Left ventricle myocardium inferior (tissue), 1 donor: Measurements from ENCODE around the gene IFI27L2. TPM values are rescaled to one million over a fixed set of nuclear protein-coding genes. Genes with fewer than 3 reads are reported as not detected.

Experiments
- DNase-seq: peaks from one replicate; pipeline ENCODE4 v3.0.0-alpha.2; 2020
- H3K27ac ChIP-seq: fragments of 200-600 bp; replicated peaks from 2 replicates; pipeline ENCODE4 v1.8.0; 2021
- H3K27me3 ChIP-seq: fragments of 200-600 bp; 2 replicates; pipeline ENCODE4 v1.8.0; 2021; ENCODE audit warnings: low read depth
- H3K36me3 ChIP-seq: fragments of 200-600 bp; 2 replicates; pipeline ENCODE4 v1.8.0; 2021
- H3K4me1 ChIP-seq: fragments of 200-600 bp; 2 replicates; pipeline ENCODE4 v1.8.0; 2021
- H3K4me3 ChIP-seq: fragments of 200-600 bp; 2 replicates; pipeline ENCODE4 v1.8.0; 2021; ENCODE audit warnings: mild to moderate bottlenecking, moderate library complexity
- H3K9me3 ChIP-seq: fragments of 200-600 bp; replicated peaks from 2 replicates; pipeline ENCODE4 v1.8.0; 2021
- intact Hi-C: fragments of 100-400 bp; cut with micrococcal nuclease; formaldehyde crosslinking; loops from one replicate; pipeline ENCODE4 v1.11.0; 2022
- total RNA-seq: library from RNA; stranded (reverse); fragmentation: NEBNext Ultra II Directional; extraction: Animal tissue kit (Norgen Biotek cat#: 25700); gene quantifications from one replicate; pipeline ENCODE4 v1.2.1, GENCODE V29; 2021
- TF ChIP-seq, protein P1 (sequence below): fragments of 200-600 bp; IDR thresholded peaks from 2 replicates; pipeline ENCODE4 v1.8.0; 2021; ENCODE audit warnings: antibody characterized with exemption, mild to moderate bottlenecking, borderline replicate concordance
- donor health status: DM: no; HTN: yes; CAD: no; lungs with severe emphysema.

The IFI27L2 gene
- total RNA-seq, 1 donor from 2014 or later, result 56.6 TPM

DNA sequence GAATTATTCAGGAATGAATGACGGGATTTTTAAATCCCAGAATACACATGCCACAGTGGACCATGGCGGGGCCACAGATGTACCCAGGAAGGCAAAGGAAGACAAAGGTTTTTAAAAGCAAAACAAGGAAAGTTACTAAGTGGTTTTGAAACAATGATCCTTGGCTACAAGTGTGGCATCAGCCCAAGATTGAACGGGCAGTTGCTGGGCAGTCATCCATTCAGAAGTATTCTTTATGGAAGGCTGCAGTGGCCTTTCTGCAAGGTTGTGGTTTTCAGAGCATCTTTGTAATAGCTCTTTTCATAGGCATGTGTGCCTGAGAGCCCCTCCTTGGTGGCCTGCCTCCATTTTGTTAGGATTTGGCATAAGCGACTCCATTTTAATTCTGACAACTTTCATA lies 32.3 kb downstream of the IFI27L2 start:
- no peak overlapping the region for H3K4me3 ChIP-seq
- no peak overlapping the region for H3K27ac ChIP-seq
- TF ChIP-seq, protein P1, sequence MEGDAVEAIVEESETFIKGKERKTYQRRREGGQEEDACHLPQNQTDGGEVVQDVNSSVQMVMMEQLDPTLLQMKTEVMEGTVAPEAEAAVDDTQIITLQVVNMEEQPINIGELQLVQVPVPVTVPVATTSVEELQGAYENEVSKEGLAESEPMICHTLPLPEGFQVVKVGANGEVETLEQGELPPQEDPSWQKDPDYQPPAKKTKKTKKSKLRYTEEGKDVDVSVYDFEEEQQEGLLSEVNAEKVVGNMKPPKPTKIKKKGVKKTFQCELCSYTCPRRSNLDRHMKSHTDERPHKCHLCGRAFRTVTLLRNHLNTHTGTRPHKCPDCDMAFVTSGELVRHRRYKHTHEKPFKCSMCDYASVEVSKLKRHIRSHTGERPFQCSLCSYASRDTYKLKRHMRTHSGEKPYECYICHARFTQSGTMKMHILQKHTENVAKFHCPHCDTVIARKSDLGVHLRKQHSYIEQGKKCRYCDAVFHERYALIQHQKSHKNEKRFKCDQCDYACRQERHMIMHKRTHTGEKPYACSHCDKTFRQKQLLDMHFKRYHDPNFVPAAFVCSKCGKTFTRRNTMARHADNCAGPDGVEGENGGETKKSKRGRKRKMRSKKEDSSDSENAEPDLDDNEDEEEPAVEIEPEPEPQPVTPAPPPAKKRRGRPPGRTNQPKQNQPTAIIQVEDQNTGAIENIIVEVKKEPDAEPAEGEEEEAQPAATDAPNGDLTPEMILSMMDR, result no peak
- H3K4me1 ChIP-seq, result no peaks in the 10 kb centered on the region
- no peaks in the 10 kb centered on the region for H3K27me3 ChIP-seq
- DNase-seq, result no peak
- intact Hi-C loops, result no loop called here
- no peaks in the 10 kb centered on the region for H3K9me3 ChIP-seq
- peaks cover 8% of the 10 kb centered on the region for H3K36me3 ChIP-seq

DNA sequence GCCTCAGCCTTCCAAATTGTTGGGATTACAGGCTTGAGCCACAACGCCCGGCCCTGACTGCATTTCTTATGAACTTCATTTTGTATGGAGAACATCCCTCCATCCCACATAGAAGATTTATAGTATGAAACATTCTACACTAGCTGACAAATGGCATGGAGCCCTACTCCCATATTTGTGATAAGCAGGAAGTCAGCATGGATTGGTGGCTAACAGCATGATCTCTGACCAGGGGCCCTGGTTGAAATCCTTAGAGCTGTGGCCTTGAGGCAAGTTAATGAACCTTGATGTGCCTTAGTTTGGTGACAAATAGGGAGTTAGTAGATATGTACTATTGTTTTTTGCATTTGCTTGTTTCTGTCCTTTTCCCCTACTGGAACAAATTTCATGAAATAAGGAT lies 36.0 kb downstream of the IFI27L2 start:
- Histone ChIP-seq H3K4me3 (no peak overlapping the region), H3K36me3 (peaks cover 8% of the 10 kb centered on the region), H3K27ac (no peak overlapping the region), H3K27me3 (no peaks in the 10 kb centered on the region), H3K9me3 (no peaks in the 10 kb centered on the region), H3K4me1 (no peaks in the 10 kb centered on the region)
- intact Hi-C loops, result no loop called here
- TF ChIP-seq, protein P1, result no peak
- no peak for DNase-seq

DNA sequence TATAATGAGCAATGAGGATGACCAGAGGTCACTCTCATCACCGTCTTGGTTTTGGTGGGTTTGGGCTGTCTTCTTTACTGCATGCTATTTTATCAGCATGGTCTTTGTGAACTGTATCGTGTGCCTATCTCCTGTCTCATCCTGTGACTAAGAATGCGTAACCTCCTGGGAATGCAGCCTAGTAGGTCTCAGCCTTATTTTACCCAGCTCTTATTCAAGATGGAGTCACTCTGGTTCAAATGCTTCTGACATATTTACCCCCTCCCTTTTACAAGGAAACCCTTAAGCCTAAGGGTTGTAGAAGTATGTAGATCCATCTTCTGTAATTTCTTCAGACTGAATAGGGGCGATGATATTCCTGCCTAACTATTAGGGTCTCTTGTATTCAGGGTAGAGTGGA lies 39.9 kb downstream of the IFI27L2 start:
- Histone ChIP-seq H3K9me3 (no peaks in the 10 kb centered on the region), H3K36me3 (no peaks in the 10 kb centered on the region), H3K4me3 (no peak overlapping the region), H3K27me3 (no peaks in the 10 kb centered on the region), H3K4me1 (no peaks in the 10 kb centered on the region), H3K27ac (no peak overlapping the region)
- DNase-seq, result no peak
- TF ChIP-seq, protein P1, result no peak
- intact Hi-C loops, result no loop called here

DNA sequence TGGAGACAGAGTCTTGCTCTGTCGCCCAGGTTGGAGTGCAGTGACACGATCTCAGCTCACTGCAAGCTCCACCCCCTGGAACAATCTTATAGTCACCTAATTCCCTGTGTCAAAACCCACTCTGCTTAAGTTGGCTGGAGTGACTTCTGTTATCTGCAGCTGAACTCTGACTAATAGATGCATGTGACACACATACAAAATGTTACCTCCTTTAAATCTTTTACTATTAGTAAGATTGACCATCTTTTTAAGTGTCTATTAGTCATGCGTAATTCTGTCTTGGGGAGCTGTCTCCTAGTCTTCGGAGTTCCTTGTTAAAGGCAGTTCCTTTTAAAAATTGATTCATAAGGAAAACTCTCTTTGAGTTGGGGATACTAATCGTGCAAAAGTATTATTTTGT lies 40.9 kb downstream of the IFI27L2 start:
- Histone ChIP-seq H3K9me3 (no peaks in the 10 kb centered on the region), H3K4me1 (no peaks in the 10 kb centered on the region), H3K4me3 (no peak overlapping the region), H3K27me3 (no peaks in the 10 kb centered on the region), H3K36me3 (no peaks in the 10 kb centered on the region), H3K27ac (no peak overlapping the region)
- TF ChIP-seq, protein P1, result no peak
- intact Hi-C loops, result no loop called here
- DNase-seq, result no peak

DNA sequence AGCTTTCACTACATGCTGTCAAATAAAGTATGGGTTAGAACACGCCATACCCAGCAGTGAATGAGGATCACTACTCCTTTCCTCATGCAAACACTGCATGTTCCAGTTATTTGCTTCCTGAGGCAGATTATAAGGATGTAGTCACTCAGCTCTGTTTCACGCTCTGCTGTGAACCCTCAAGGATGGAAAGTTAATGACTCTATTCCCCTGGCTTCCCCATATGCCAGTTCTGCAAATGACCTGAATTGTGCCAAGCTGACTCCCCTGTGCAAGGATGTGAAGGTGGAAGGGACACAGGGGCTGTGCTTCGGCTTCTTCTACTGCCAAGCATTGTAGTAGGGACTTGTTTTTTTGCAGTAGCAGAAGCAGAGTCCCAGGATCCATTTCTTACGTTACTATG lies 41.5 kb downstream of the IFI27L2 start:
- Histone ChIP-seq H3K9me3 (no peaks in the 10 kb centered on the region), H3K36me3 (no peaks in the 10 kb centered on the region), H3K27me3 (no peaks in the 10 kb centered on the region), H3K27ac (no peak overlapping the region), H3K4me3 (no peak overlapping the region), H3K4me1 (no peaks in the 10 kb centered on the region)
- intact Hi-C loops, result no loop called here
- DNase-seq, result no peak
- TF ChIP-seq, protein P1, result no peak

DNA sequence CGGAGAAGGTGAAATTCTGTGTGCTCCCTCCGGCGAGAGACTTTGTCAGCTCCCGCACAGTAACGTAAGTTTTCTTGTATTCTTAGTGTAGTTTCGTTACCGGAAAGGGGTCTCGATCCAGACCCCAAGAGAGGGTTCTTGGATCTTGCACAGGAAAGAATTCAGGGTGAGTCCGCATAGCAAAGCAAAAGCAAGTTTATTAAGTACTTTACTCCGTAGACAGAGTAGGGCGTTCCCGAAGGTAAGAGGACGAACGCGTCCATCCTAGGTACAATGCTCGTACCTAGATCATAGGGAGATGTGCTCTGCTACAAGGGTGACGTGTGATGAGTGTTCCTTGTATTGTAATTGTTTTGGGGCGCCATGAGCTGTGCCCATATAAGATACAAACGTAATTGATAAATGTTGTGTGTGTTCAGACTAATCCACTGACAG lies 48.0 kb downstream of the IFI27L2 start:
- intact Hi-C loops, result no loop called here
- no peaks in the 10 kb centered on the region for H3K27me3 ChIP-seq

More for the DNA sequence above, 48.0 kb downstream of the IFI27L2 start:
- TF ChIP-seq, protein P1, result no peak
- DNase-seq, result no peak
- peaks cover 25% of the 10 kb centered on the region for H3K36me3 ChIP-seq
- peaks cover 55% of the 10 kb centered on the region for H3K4me1 ChIP-seq
- peak overlapping the region; percentile 93 for H3K27ac ChIP-seq
- no peaks in the 10 kb centered on the region for H3K9me3 ChIP-seq
- H3K4me3 ChIP-seq, result peak overlapping the region; percentile 95
